ENCODE measurements around the gene LRGUK. TPM values are rescaled to one million over a fixed set of nuclear protein-coding genes. Genes with fewer than 3 reads are reported as not detected.
"Not testable (repeated sequence)": the region's sequence is repeated elsewhere in the genome, so short reads cannot be mapped to it uniquely, and the experiment has no call there.

Gene LRGUK
- total RNA-seq, result under 1 TPM; 0.08 to 0.61 (median 0.39) TPM

GRCh38 chr7:134126966-134127848 is at the start of gene LRGUK:
LRGUK (plus strand) TSS chr7:134127340; CDS start chr7:134127368, 28 bp downstream.
- no peaks in the 10 kb centered on the region for H3K9me3 ChIP-seq
- H3K27ac ChIP-seq, result no peak within 1 kb of the TSS
- intact Hi-C loops (cut with DNase I), result no loop called here
- H3K27me3 ChIP-seq, result peaks cover 0 to 5% (median 0%) of the 10 kb centered on the region in 4 donors
- TF ChIP-seq POLR2A (IDR thresholded peaks at IDR 0.05), result no peak
- no peak for TF ChIP-seq CTCF (IDR thresholded peaks at IDR 0.05)
- WGBS, 2 donors, result 1% methylated on average over 26 to 32 of the region's 43 CpGs
- DNase-seq, result peak; percentile 17
- peak within 1 kb of the TSS; percentile 51 to 78 (median 57) for H3K4me3 ChIP-seq
- H3K4me1 ChIP-seq, result peaks cover 4 to 15% (median 8%) of the 10 kb centered on the region in 3 donors
- no peaks in the 10 kb centered on the region for H3K36me3 ChIP-seq

- H3K4me1 ChIP-seq; intact Hi-C loops (cut with DNase I); DNase-seq; H3K9me3 ChIP-seq; H3K4me3 ChIP-seq; H3K27ac ChIP-seq; H3K27me3 ChIP-seq: not testable (repeated sequence)
- 76 to 88% methylated on average over 2 of the region's 2 CpGs for WGBS, 2 donors
- peaks cover 0 to 13% (median 0%) of the 10 kb centered on the region in 3 donors for H3K36me3 ChIP-seq
These were observed 49.6 kb upstream of the LRGUK start for GRCh38 chr7:134077560-134077959.

GRCh38 chr7:134078991-134079390 is 48.1 kb upstream of the LRGUK start:
- intact Hi-C loops (cut with DNase I), result no loop called here
- H3K4me3 ChIP-seq, result no peak overlapping the region
- no peak for DNase-seq
- no peaks in the 10 kb centered on the region for H3K9me3 ChIP-seq
- peaks cover 0 to 9% (median 0%) of the 10 kb centered on the region in 3 donors for H3K36me3 ChIP-seq
- H3K27me3 ChIP-seq, result no peaks in the 10 kb centered on the region
- whole genome bisulfite sequencing, 2 donors, result 46 to 54% methylated on average over 2 of the region's 2 CpGs
- TF ChIP-seq POLR2A (IDR thresholded peaks at IDR 0.05), result no peak
- no peaks in the 10 kb centered on the region for H3K4me1 ChIP-seq
- H3K27ac ChIP-seq, result no peak overlapping the region

- no peak overlapping the region for H3K27ac ChIP-seq
- intact Hi-C loops (cut with DNase I), result no loop called here
- TF ChIP-seq CTCF (IDR thresholded peaks at IDR 0.05) (no peak), POLR2A (IDR thresholded peaks at IDR 0.05) (no peak)
- no peak overlapping the region for H3K4me3 ChIP-seq
- H3K4me1 ChIP-seq, result no peaks in the 10 kb centered on the region
- WGBS, 2 donors, result 94 to 96% methylated on average over 1 of the region's 1 CpG
- no peak for DNase-seq
- H3K9me3 ChIP-seq, result no peaks in the 10 kb centered on the region
- H3K27me3 ChIP-seq, result no peaks in the 10 kb centered on the region
- H3K36me3 ChIP-seq, result no peaks in the 10 kb centered on the region
These were observed 45.4 kb upstream of the LRGUK start for GRCh38 chr7:134081695-134082094.

GRCh38 chr7:134083766-134084487 is 43.2 kb upstream of the LRGUK start:
- no peak for TF ChIP-seq POLR2A (IDR thresholded peaks at IDR 0.05)
- no peak for TF ChIP-seq CTCF (IDR thresholded peaks at IDR 0.05)
- H3K9me3 ChIP-seq, result peaks cover 0 to 18% (median 0%) of the 10 kb centered on the region in 3 donors
- WGBS, 2 donors, result 67 to 71% methylated on average over 3 of the region's 3 CpGs
- intact Hi-C loops (cut with DNase I), result no loop called here
- peak overlapping the region in 1 of 4 donors; percentile 25 for H3K27ac ChIP-seq
- no peaks in the 10 kb centered on the region for H3K4me1 ChIP-seq
- H3K4me3 ChIP-seq, result no peak overlapping the region
- no peaks in the 10 kb centered on the region for H3K27me3 ChIP-seq
- H3K36me3 ChIP-seq, result no peaks in the 10 kb centered on the region
- no peak for DNase-seq

Measured in esophagus squamous epithelium (tissue), 5 donors.